HepG2 (cell line): ENCODE measurements around the gene TPGS1. TPM values are rescaled to one million over a fixed set of nuclear protein-coding genes. Genes with fewer than 3 reads are reported as not detected.
A peak's percentile ranks its signal among the peaks of the same experiment; 100 is the strongest.

Experiments
- CHCHD3 ChIP-seq: sonication (generic); formaldehyde crosslinking; IDR thresholded peaks from 2 replicates; pipeline ENCODE4 v1.8.0; 2022; ENCODE audit warnings: mild to moderate bottlenecking, missing genetic modification reagents, moderate library complexity
- HDAC1 ChIP-seq: sonication (generic); formaldehyde crosslinking; IDR thresholded peaks from 2 replicates; pipeline ENCODE4 v1.5.1; 2020; ENCODE audit warnings: mild to moderate bottlenecking, missing genetic modification reagents
- HMGXB4 ChIP-seq, 2 experiments: sonication (generic) in 1 of 2; formaldehyde crosslinking in 1 of 2; IDR thresholded peaks; 2 replicates each; pipeline versions ENCODE4 v1.4.0 to v1.6.1; 2018 to 2020; ENCODE audit warnings: missing genetic modification reagents in 2 of 2, borderline replicate concordance in 1 of 2, low read depth in 1 of 2, mild to moderate bottlenecking in 1 of 2, missing biosample characterization in 1 of 2
- KDM3A ChIP-seq: IDR thresholded peaks from 2 replicates; pipeline ENCODE4 v1.6.1; 2018; ENCODE audit warnings: low read depth, missing compliant biosample characterization
- RBFOX2 ChIP-seq: fragments of 200-400 bp; formaldehyde crosslinking; IDR thresholded peaks from 2 replicates; pipeline ENCODE4 v1.6.1; 2017; ENCODE audit warnings: low read depth, mild to moderate bottlenecking, low read length
- REST ChIP-seq, 2 experiments: IDR thresholded peaks; 2 replicates each; pipeline ENCODE4 v1.6.1; 2011 to 2012; ENCODE audit warnings: low read length in 2 of 2, borderline replicate concordance in 1 of 2, low read depth in 1 of 2, mild to moderate bottlenecking in 1 of 2, moderate library complexity in 1 of 2
- TBX2 ChIP-seq: sonication (generic); formaldehyde crosslinking; IDR thresholded peaks from 2 replicates; pipeline ENCODE4 v1.5.0; 2020; ENCODE audit warnings: missing genetic modification reagents, mild to moderate bottlenecking, borderline replicate concordance
- TRIM22 ChIP-seq: fragments of 450-650 bp; IDR thresholded peaks from 2 replicates; pipeline ENCODE4 v1.6.1; 2017
- ZNF329 ChIP-seq: sonication (generic); formaldehyde crosslinking; IDR thresholded peaks from 2 replicates; pipeline ENCODE4 v1.9.0; 2021; ENCODE audit warnings: low read depth, mild to moderate bottlenecking, missing genetic modification reagents
- ZNF615 ChIP-seq: sonication (generic); formaldehyde crosslinking; IDR thresholded peaks from 2 replicates; pipeline ENCODE4 v1.5.0; 2020; ENCODE audit warnings: mild to moderate bottlenecking, missing genetic modification reagents, borderline replicate concordance
- ZNF850 ChIP-seq: sonication (generic); formaldehyde crosslinking; conservative IDR thresholded peaks from 2 replicates; pipeline ENCODE4 v1.9.0; 2021; ENCODE audit warnings: mild to moderate bottlenecking, missing genetic modification reagents
- ZSCAN21 ChIP-seq: sonication (generic); formaldehyde crosslinking; IDR thresholded peaks from 2 replicates; pipeline ENCODE4 v1.8.0; 2022; ENCODE audit warnings: mild to moderate bottlenecking, missing genetic modification reagents, moderate library complexity, borderline replicate concordance
- polyA plus RNA-seq, 8 experiments: library from polyadenylated mRNA; depleted of rRNA in 3 of 8; stranded (reverse) in 7 of 8; unstranded in 1 of 8; fragments of >200 nt; fragmentation: Illumina TruSeq in 4 of 8; extraction: Trizol in 4 of 8; gene quantifications; 2 replicates each; pipeline versions ENCODE4 v1.2.1 to v1.2.3, GENCODE V29; 2011 to 2016; ENCODE audit warnings: low read depth in 4 of 8, missing spikeins in 1 of 8, mixed read lengths in 1 of 8; ENCODE audit not compliant: insufficient read depth in 1 of 8
- total RNA-seq, 5 experiments: library from RNA; depleted of rRNA; stranded (reverse); fragments of >200 nt; fragmentation: Illumina TruSeq; extraction: Trizol; gene quantifications; 2 replicates each; pipeline ENCODE4 v1.2.3, GENCODE V29; 2016; ENCODE audit warnings: low read depth in 1 of 5
- TF ChIP-seq, protein P1 (sequence below): sonication (generic); IDR thresholded peaks from 2 replicates; pipeline ENCODE4 v1.6.1; 2016; ENCODE audit warnings: low read depth, borderline replicate concordance
- TF ChIP-seq, protein P2 (sequence below): IDR thresholded peaks from 2 replicates; pipeline ENCODE4 v1.6.1; 2016; ENCODE audit warnings: low read depth, missing genetic modification reagents, missing compliant biosample characterization

The TPGS1 gene
- total and polyA plus RNA-seq, 2 of the 13 experiments (the other 11 are each of a cell fraction or from before 2014, with no cell fraction given) = 1.1 to 6.2 TPM

DNA sequence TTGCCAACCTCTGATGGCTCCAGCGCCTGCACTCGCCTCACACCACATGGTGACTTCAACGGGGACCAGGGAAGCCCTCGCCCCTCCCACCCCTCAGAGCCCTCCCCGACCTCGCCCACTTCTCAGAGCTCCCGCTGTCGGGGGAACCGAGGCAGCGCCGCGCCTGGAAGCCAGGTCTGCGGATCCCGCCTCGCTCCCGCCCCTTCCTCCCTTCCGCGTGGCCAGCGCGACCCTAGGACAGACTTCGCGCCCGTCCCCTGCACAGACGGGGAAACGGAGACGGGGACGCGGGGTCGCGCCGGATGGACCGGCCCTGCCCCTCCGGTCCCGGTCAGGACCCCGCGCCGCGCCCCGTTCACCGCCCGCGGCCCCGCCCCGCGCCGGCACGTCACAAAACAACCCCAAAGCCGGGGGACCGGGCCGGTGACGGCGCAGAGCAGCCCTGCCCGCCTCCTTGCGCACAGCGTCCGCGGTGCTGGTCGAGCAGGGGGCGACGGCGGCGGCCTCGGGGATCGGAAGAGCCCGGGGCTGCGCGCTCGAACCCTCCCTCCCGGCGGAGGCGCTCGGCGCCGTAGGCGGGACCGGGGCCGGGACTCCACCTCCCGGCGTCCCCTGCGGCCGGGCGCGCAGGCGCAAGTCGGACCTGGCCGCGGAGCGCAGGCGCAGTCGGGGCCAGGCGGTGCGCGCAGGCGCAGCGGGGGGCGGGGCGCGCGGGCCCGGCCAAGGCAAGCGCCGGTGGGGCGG, 23.9 kb downstream of the TPGS1 start (continued):
- TF ChIP-seq, protein P1, sequence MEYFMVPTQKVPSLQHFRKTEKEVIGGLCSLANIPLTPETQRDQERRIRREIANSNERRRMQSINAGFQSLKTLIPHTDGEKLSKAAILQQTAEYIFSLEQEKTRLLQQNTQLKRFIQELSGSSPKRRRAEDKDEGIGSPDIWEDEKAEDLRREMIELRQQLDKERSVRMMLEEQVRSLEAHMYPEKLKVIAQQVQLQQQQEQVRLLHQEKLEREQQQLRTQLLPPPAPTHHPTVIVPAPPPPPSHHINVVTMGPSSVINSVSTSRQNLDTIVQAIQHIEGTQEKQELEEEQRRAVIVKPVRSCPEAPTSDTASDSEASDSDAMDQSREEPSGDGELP = no peak; the same call in 1 of the 2 replicates
- TF ChIP-seq, protein P2, sequence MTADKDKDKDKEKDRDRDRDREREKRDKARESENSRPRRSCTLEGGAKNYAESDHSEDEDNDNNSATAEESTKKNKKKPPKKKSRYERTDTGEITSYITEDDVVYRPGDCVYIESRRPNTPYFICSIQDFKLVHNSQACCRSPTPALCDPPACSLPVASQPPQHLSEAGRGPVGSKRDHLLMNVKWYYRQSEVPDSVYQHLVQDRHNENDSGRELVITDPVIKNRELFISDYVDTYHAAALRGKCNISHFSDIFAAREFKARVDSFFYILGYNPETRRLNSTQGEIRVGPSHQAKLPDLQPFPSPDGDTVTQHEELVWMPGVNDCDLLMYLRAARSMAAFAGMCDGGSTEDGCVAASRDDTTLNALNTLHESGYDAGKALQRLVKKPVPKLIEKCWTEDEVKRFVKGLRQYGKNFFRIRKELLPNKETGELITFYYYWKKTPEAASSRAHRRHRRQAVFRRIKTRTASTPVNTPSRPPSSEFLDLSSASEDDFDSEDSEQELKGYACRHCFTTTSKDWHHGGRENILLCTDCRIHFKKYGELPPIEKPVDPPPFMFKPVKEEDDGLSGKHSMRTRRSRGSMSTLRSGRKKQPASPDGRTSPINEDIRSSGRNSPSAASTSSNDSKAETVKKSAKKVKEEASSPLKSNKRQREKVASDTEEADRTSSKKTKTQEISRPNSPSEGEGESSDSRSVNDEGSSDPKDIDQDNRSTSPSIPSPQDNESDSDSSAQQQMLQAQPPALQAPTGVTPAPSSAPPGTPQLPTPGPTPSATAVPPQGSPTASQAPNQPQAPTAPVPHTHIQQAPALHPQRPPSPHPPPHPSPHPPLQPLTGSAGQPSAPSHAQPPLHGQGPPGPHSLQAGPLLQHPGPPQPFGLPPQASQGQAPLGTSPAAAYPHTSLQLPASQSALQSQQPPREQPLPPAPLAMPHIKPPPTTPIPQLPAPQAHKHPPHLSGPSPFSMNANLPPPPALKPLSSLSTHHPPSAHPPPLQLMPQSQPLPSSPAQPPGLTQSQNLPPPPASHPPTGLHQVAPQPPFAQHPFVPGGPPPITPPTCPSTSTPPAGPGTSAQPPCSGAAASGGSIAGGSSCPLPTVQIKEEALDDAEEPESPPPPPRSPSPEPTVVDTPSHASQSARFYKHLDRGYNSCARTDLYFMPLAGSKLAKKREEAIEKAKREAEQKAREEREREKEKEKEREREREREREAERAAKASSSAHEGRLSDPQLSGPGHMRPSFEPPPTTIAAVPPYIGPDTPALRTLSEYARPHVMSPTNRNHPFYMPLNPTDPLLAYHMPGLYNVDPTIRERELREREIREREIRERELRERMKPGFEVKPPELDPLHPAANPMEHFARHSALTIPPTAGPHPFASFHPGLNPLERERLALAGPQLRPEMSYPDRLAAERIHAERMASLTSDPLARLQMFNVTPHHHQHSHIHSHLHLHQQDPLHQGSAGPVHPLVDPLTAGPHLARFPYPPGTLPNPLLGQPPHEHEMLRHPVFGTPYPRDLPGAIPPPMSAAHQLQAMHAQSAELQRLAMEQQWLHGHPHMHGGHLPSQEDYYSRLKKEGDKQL = no peak
- TF ChIP-seq CHCHD3 = 0 out of 2 replicates have a peak, but pooled peaks have one; percentile 37
- TF ChIP-seq KDM3A (CRISPR knock-in tag) = no peak
- TF ChIP-seq REST (IDR thresholded peaks at IDR 0.05; ENCODE audit: borderline replicate concordance in 1 of 2, low read depth in 1 of 2, low read length in 2 of 2) = no peak
- 0 out of 2 replicates have a peak, but pooled peaks have one; percentile 9 for TF ChIP-seq ZNF329 (CRISPR knock-in tag)
- TF ChIP-seq TBX2 = 0 out of 2 replicates have a peak, but pooled peaks have one; percentile 80
- TF ChIP-seq TRIM22 = no peak
- TF ChIP-seq RBFOX2 = peak; percentile 91
- TF ChIP-seq HDAC1 (CRISPR knock-in tag) = peak; percentile 41; the same call in 1 of the 2 replicates
- peak; percentile 67; the same call in 1 of the 2 replicates for TF ChIP-seq ZSCAN21 (CRISPR knock-in tag)
- TF ChIP-seq HMGXB4 (CRISPR knock-in tag; IDR thresholded peaks at IDR 0.05; ENCODE audit: borderline replicate concordance in 1 of 2, low read depth in 1 of 2) = peak in 1 of 2 experiments; percentile 56; a peak in 3 of 4 replicates
- no peak for TF ChIP-seq ZNF615
- no peak for TF ChIP-seq ZNF850 (CRISPR knock-in tag)
